ENCODE data around the gene C4orf17. TPM values are rescaled to one million over a fixed set of nuclear protein-coding genes. Genes with fewer than 3 reads are reported as not detected.

Gene C4orf17
- total and polyA plus RNA-seq, 2 of the 8 experiments (the other 6 are each of a cell fraction or from before 2014, with no cell fraction given): not detected

DNA sequence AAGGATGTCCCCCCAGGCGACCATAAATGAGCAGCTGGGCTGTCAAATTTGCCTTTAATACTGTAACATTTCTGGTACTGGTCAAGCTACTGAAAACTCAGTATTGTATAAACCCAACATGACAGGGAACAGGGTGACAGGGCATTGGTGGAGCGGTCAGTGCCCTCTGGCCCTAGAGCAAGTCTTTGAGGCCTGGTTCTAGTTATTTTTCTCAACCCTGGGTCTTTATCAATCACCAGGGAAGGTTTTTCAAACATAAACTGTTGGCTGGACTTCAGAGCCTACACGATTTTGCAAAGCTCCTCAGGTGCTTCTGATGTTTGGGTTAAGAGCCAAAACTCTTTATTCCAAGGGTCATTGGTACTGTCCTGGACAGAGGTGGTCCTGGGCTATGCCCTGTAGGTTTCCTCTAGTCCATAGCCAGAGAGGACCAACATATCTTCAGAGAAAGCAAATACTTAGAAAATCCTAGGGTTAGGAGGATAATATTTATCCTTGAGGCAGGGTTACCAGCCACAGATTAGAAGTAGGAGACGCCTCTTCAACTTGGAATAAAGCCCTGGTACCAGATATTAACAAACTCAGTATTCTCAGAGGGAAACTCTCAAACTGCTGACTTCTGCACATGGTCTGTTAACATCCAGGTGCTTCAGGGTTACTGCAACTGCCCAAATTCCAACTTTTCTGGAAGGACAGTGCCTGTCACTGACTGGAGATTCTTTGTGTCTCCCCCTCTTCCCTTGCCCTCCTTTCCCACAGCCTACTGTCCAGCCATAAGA lies 49.0 kb upstream of the C4orf17 start:
- no peak for TF ChIP-seq YY1 (IDR thresholded peaks at IDR 0.05; ENCODE audit: low read depth, low read length)
- no peak for TF ChIP-seq KDM1A (IDR thresholded peaks at IDR 0.05; ENCODE audit: borderline replicate concordance, low read length)
- TF ChIP-seq POLR2A (IDR thresholded peaks at IDR 0.05; ENCODE audit: control extremely low read depth in 1 of 2, low read depth in 2 of 2, low read length in 2 of 2): no peak
- TF ChIP-seq EGR1 (IDR thresholded peaks at IDR 0.05; ENCODE audit: borderline replicate concordance, low read depth, low read length): no peak

More for the DNA sequence above, 49.0 kb upstream of the C4orf17 start:
- POLR2A ChIA-PET (ENCODE audit: partially characterized antibody): no interaction called here
- no peaks in the 10 kb centered on the region for H4K20me1 ChIP-seq (replicated peaks in 1 of 2; ENCODE audit: control insufficient read depth in 1 of 2, insufficient read depth in 2 of 2, low read length in 2 of 2)
- no peak overlapping the region for H3K4ac ChIP-seq (replicated peaks; ENCODE audit: insufficient read length, low read depth, low read length)
- H3K56ac ChIP-seq (replicated peaks; ENCODE audit: insufficient read length, low read depth, low read length): no peak overlapping the region
- H3K23me2 ChIP-seq (ENCODE audit: low read depth, low read length): no peaks in the 10 kb centered on the region
- H3K79me1 ChIP-seq (ENCODE audit: low read depth, low read length): no peaks in the 10 kb centered on the region
- CTCF ChIA-PET (ENCODE audit: partially characterized antibody): interaction anchor here (0.8 to 10.0 kb wide), 10 partner anchors 10 to 344 kb away, joined by 3 to 99 read pairs (median 4); partner anchors contain the start of gene C4orf17
- no peak overlapping the region for H3K4me2 ChIP-seq (ENCODE audit: insufficient read depth in 1 of 2, low read depth in 2 of 2, low read length in 2 of 2)
- 67% methylated on average over 4 of the region's 4 CpGs; no CpG with 5 or more reads in 1 of the 2 experiments for WGBS, 2 experiments (ENCODE audit: extremely low coverage in 1 of 2, insufficient coverage in 1 of 2, insufficient read length in 1 of 2, insufficient replicate concordance in 2 of 2, low coverage in 1 of 2, low lambda C conversion rate in 2 of 2, missing lambda C conversion rate in 1 of 2)
- no peak overlapping the region for H3K18ac ChIP-seq (ENCODE audit: extremely low read depth, low read length)
- H3K4me1 ChIP-seq (replicated peaks in 1 of 4; ENCODE audit: control insufficient read depth in 3 of 4, insufficient read depth in 4 of 4, low read length in 3 of 4): no peaks in the 10 kb centered on the region; a peak in 1 of 7 replicates
- no peak overlapping the region for H2AFZ ChIP-seq (ENCODE audit: low read length)
- H3K79me2 ChIP-seq (ENCODE audit: control insufficient read depth in 1 of 2, insufficient read depth in 2 of 2, low read length in 2 of 2): no peaks in the 10 kb centered on the region
- H3K9me3 ChIP-seq (ENCODE audit: insufficient read depth in 2 of 2, low read depth in 1 of 2, low read length in 1 of 2): no peaks in the 10 kb centered on the region
- no peak overlapping the region for H2AK5ac ChIP-seq (ENCODE audit: low read depth, low read length)
- no peak overlapping the region for H4K91ac ChIP-seq (replicated peaks; ENCODE audit: insufficient read length, low read length)
- no peak overlapping the region for H2BK15ac ChIP-seq (ENCODE audit: low read length)
- no peak overlapping the region for H3K9ac ChIP-seq (replicated peaks in 1 of 4; ENCODE audit: extremely low read depth in 1 of 4, low read depth in 3 of 4, low read length in 3 of 4)
- no peak overlapping the region for H3K4me3 ChIP-seq (ENCODE audit: extremely low read depth in 1 of 4, insufficient read depth in 2 of 4, low read depth in 3 of 4, low read length in 4 of 4)
- H2BK5ac ChIP-seq (ENCODE audit: low read depth, low read length): no peak overlapping the region
- H3K23ac ChIP-seq (ENCODE audit: insufficient read length): no peak overlapping the region
- no peak overlapping the region for H2BK20ac ChIP-seq (ENCODE audit: low read length)
- no peaks in the 10 kb centered on the region for H3K27me3 ChIP-seq (replicated peaks in 1 of 4; ENCODE audit: control insufficient read depth in 3 of 4, extremely low read depth in 1 of 4, insufficient read depth in 3 of 4, low read length in 3 of 4)
- H3K14ac ChIP-seq (ENCODE audit: insufficient read length): no peak overlapping the region
- H4K8ac ChIP-seq (ENCODE audit: extremely low read depth, insufficient read depth, low read length): no peak overlapping the region
- no peak overlapping the region for H4K5ac ChIP-seq (ENCODE audit: insufficient read length, low read depth, low read length)
- H2BK120ac ChIP-seq (replicated peaks; ENCODE audit: low read depth, low read length): no peak overlapping the region
- DNase-seq (ENCODE audit: low read depth in 1 of 2, low spot score in 2 of 2) (no peak), FAIRE-seq (no peak)
- H3K27ac ChIP-seq (ENCODE audit: low read depth, low read length): no peak overlapping the region
- no peak overlapping the region for H2BK12ac ChIP-seq (ENCODE audit: low read depth, low read length)
- H3K36me3 ChIP-seq (ENCODE audit: control insufficient read depth in 2 of 4, insufficient read depth in 4 of 4, low read length in 3 of 4): no peaks in the 10 kb centered on the region

Data from H1 (cell line).